Stimulated activated CD8-positive, alpha-beta memory T cell treated with anti-CD3 and anti-CD28 coated beads, Interleukin-7, amount 100 ng/mL, for 48 hours (primary cell): Measurements from ENCODE around the gene TLDC2.

Experiments used
- DNase-seq, 2 donors: peaks; one replicate each; pipeline ENCODE4 v3.0.0-alpha.2; 2020; ENCODE audit warnings: low read depth in 1 of 2; ENCODE audit errors: extremely low read depth in 1 of 2

Gene TLDC2

DNA sequence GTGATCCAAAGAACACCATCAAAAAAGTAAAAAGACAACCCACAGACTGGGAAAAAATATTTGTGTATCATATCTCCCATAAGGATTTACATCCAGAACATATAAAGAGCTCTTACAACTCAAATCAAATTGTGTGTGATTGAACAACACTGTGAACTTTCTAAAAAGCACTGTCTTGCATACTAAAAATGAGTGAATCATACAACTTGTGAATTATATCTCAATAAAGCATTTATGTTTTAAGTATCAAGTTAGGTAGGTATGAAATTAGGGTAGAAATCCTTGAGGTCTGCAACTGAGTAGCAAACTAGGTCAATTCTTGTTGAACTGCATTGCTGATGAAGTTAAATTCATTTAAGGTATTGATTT is 61.4 kb downstream of the TLDC2 start:
- DNase-seq: no peak

DNA sequence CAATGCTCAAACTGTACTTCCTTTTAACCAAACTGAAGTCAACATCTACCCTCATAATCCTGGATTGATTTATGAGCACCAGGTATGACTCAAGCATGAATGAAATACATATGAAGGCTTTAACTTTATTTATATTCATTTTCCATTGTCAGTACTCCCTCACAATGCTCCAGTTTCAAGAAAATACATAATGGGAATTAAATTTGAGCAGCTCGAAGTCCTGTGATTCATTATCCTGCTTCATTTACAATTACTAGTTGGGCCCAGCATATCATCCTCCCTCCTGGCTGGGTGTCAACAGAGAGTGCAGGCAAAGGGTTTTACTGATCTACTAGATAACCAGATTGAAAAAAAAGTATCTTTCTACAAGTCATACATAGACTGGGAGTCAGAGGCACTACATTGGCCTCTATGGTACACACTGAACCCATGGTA is 65.5 kb downstream of the TLDC2 start:
- DNase-seq: no peak
